CD14-positive monocyte (primary cell): ENCODE measurements around the gene MTHFS. TPM values are rescaled to one million over a fixed set of nuclear protein-coding genes. Genes with fewer than 3 reads are reported as not detected.

Experiments
- DNase-seq, 3 donors: peaks; one replicate each; pipeline ENCODE4 v3.0.0-alpha.2; 2011 to 2022
- H2AFZ ChIP-seq: 2 replicates; pipeline ENCODE4 v1.6.0; 2012; ENCODE audit warnings: mild to moderate bottlenecking, low read depth, low read length, inconsistent platforms; ENCODE audit not compliant: insufficient read depth, poor library complexity, severe bottlenecking
- H3K27ac ChIP-seq, 2 donors: 1 replicate in 1 of 2; 2 replicates in 1 of 2; pipeline ENCODE4 v1.5.1; 2012 to 2013; ENCODE audit warnings: low read length in 2 of 2, control low read depth in 1 of 2, inconsistent platforms in 1 of 2, low read depth in 1 of 2, mild to moderate bottlenecking in 1 of 2
- H3K27me3 ChIP-seq, 2 donors: one replicate each; pipeline versions ENCODE4 v1.6.0 to v1.6.1; 2011 to 2013; ENCODE audit warnings: low read length in 2 of 2; ENCODE audit not compliant: control insufficient read depth in 2 of 2, insufficient read depth in 2 of 2
- H3K36me3 ChIP-seq, 2 donors: replicated peaks in 1 of 2; 1 replicate in 1 of 2; 2 replicates in 1 of 2; pipeline versions ENCODE4 v1.5.1 to v1.6.1; 2012 to 2013; ENCODE audit warnings: low read length in 2 of 2, control low read depth in 1 of 2, inconsistent platforms in 1 of 2, mild to moderate bottlenecking in 1 of 2; ENCODE audit not compliant: insufficient read depth in 2 of 2, control insufficient read depth in 1 of 2
- H3K4me1 ChIP-seq, 2 donors: 1 replicate in 1 of 2; 2 replicates in 1 of 2; pipeline versions ENCODE4 v1.5.1 to v1.6.1; 2012 to 2013; ENCODE audit warnings: low read length in 2 of 2, control low read depth in 1 of 2, inconsistent platforms in 1 of 2, mild to moderate bottlenecking in 1 of 2, moderate library complexity in 1 of 2; ENCODE audit not compliant: insufficient read depth in 2 of 2, control insufficient read depth in 1 of 2
- H3K4me2 ChIP-seq: replicated peaks from 2 replicates; pipeline ENCODE3; 2012; ENCODE audit warnings: low read length, moderate library complexity, mild to moderate bottlenecking; ENCODE audit not compliant: poor library complexity, severe bottlenecking; ENCODE audit errors: extremely low read depth
- H3K4me3 ChIP-seq, 3 experiments: fragments of 200-600 bp in 1 of 3; sonication (generic) in 1 of 3; replicated peaks in 1 of 3; 1 replicate in 2 of 3; 2 replicates in 1 of 3; pipeline ENCODE4 v1.5.1; 2011 to 2013; ENCODE audit warnings: low read length in 3 of 3, mild to moderate bottlenecking in 3 of 3, control low read depth in 2 of 3, low read depth in 2 of 3, inconsistent platforms in 1 of 3, moderate library complexity in 1 of 3
- H3K79me2 ChIP-seq: 2 replicates; pipeline ENCODE4 v1.6.0; 2012; ENCODE audit warnings: mild to moderate bottlenecking, control low read depth, inconsistent platforms, low read length, moderate library complexity; ENCODE audit not compliant: insufficient read depth
- H3K9ac ChIP-seq: 2 replicates; pipeline ENCODE4 v1.6.0; 2017; ENCODE audit warnings: low read length, mild to moderate bottlenecking; ENCODE audit not compliant: insufficient read depth, poor library complexity, severe bottlenecking
- H3K9me3 ChIP-seq, 2 donors: replicated peaks in 1 of 2; 1 replicate in 1 of 2; 2 replicates in 1 of 2; pipeline versions ENCODE4 v1.5.1 to v1.6.1; 2012 to 2013; ENCODE audit warnings: low read length in 2 of 2, control low read depth in 1 of 2; ENCODE audit not compliant: control insufficient read depth in 1 of 2, insufficient read depth in 1 of 2
- H4K20me1 ChIP-seq: 2 replicates; pipeline ENCODE4 v1.6.0; 2012; ENCODE audit warnings: mild to moderate bottlenecking, low read length, control low read depth, moderate library complexity; ENCODE audit not compliant: insufficient read depth
- H3K27ac Mint-ChIP-seq, 7 donors: one replicate each; pipeline ENCODE4 v1.8.0; 2020; ENCODE audit warnings: mild to moderate bottlenecking in 7 of 7, mixed read lengths in 7 of 7, moderate library complexity in 6 of 7, inconsistent platforms in 2 of 7
- H3K27me3 Mint-ChIP-seq, 3 donors: one replicate each; pipeline ENCODE4 v1.8.0; 2021 to 2022; ENCODE audit warnings: low read depth in 3 of 3, mild to moderate bottlenecking in 3 of 3, mixed read lengths in 3 of 3, moderate library complexity in 3 of 3, inconsistent platforms in 1 of 3
- H3K36me3 Mint-ChIP-seq, 2 donors: one replicate each; pipeline ENCODE4 v1.8.0; 2020; ENCODE audit warnings: mixed read lengths in 2 of 2, inconsistent platforms in 1 of 2, mild to moderate bottlenecking in 1 of 2
- H3K4me1 Mint-ChIP-seq: one replicate; pipeline ENCODE4 v1.8.0; 2020; ENCODE audit warnings: mild to moderate bottlenecking, mixed read lengths
- H3K4me3 Mint-ChIP-seq, 2 donors: one replicate each; pipeline ENCODE4 v1.8.0; 2020; ENCODE audit warnings: mild to moderate bottlenecking in 2 of 2, mixed read lengths in 2 of 2, moderate library complexity in 1 of 2
- H3K9me3 Mint-ChIP-seq, 7 donors: one replicate each; pipeline ENCODE4 v1.8.0; 2020 to 2022; ENCODE audit warnings: mixed read lengths in 7 of 7, mild to moderate bottlenecking in 6 of 7, moderate library complexity in 6 of 7, inconsistent platforms in 2 of 7
- WGBS: methylation state at CpG from one replicate; pipeline ENCODE4 v1.1.5; 2013; ENCODE audit warnings: missing lambda C conversion rate; ENCODE audit not compliant: insufficient coverage; 5-methylcytosine and 5-hydroxymethylcytosine counted together
- intact Hi-C, 2 donors: fragments of 100-400 bp; cut with micrococcal nuclease; formaldehyde crosslinking; loops; one replicate each; pipeline versions ENCODE4 v1.15.0 to v1.15.1; 2023
- polyA plus RNA-seq, 3 donors: library from polyadenylated mRNA; depleted of rRNA in 1 of 3; unstranded in 2 of 3; stranded (reverse) in 1 of 3; fragments of 300-500 nt in 2 of 3; fragments of >200 nt in 1 of 3; fragmentation: Illumina TruSeq in 2 of 3; gene quantifications; 1 replicate in 2 of 3; 2 replicates in 1 of 3; pipeline ENCODE4 v1.2.3, GENCODE V29; 2012 to 2021
- TF ChIP-seq, protein P1 (sequence below): fragments of 200-600 bp; IDR thresholded peaks from one replicate; pipeline ENCODE4 v1.8.0; 2022; ENCODE audit warnings: antibody characterized with exemption, mild to moderate bottlenecking

The MTHFS gene
- polyA plus RNA-seq, 3 donors, result 44.6 to 129 (median 76.4) TPM

DNA sequence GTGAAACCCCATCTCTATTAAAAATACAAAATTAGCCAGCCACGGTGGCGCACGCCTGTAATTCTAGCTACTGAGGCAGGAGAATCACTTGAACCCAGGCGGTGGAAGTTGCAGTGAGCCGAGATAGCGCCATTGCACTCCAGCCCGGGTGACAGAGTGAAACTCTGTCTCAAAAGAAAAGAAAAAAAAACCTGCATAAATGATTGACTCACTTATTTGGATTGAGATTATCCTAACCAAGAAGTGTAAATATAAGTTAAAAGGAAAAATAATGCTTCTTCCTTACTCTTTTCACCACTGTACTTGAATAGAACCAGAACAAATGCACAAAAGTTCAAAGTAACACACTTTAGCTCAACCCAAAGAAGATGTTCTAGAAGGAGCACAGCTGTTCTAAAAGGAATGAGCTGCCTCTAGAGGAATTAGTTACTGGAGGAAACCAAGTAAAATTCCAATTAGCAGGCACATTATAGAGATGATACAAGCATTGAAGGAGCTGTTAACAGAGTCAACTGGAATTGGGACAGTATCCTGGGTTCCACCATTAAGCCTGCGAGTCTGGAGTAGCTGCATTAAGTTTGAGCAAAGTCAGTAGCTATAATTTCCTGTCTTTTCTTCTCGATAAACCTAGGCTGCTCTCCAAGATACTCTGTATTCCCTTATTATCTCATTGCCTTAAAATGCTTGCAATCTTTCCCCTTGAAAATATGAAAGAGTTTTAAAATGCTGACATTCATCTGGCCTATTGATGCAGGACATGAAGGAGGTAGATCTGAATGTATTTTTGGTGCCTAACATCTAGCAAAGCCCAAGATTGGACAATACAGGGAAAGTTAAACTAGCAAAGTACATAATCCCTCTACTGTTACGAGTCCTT, 9.5 kb downstream of the MTHFS start:
- peak overlapping the region in 3 of 7 donors; percentile 18 to 46 (median 39) for H3K27ac Mint-ChIP-seq
- H3K4me3 ChIP-seq, result no peak overlapping the region
- H3K4me1 Mint-ChIP-seq, result peaks cover 8% of the 10 kb centered on the region
- no peaks in the 10 kb centered on the region for H3K27me3 ChIP-seq
- H3K9me3 Mint-ChIP-seq, result no peaks in the 10 kb centered on the region
- no peak for DNase-seq
- no peak overlapping the region for H3K4me2 ChIP-seq
- H2AFZ ChIP-seq, result no peak overlapping the region
- no peak overlapping the region for H3K27ac ChIP-seq
- no peak overlapping the region for H3K9ac ChIP-seq
- H3K36me3 ChIP-seq, result peaks cover 67 to 97% of the 10 kb centered on the region in 2 donors
- peaks cover 23% of the 10 kb centered on the region for H3K79me2 ChIP-seq
- WGBS, result 96% methylated on average over 4 of the region's 10 CpGs
- no peaks in the 10 kb centered on the region for H3K4me1 ChIP-seq
- H3K36me3 Mint-ChIP-seq, result peaks cover 81 to 91% of the 10 kb centered on the region in 2 donors
- H4K20me1 ChIP-seq, result peaks cover 69% of the 10 kb centered on the region
- no peaks in the 10 kb centered on the region for H3K27me3 Mint-ChIP-seq
- TF ChIP-seq, protein P1, sequence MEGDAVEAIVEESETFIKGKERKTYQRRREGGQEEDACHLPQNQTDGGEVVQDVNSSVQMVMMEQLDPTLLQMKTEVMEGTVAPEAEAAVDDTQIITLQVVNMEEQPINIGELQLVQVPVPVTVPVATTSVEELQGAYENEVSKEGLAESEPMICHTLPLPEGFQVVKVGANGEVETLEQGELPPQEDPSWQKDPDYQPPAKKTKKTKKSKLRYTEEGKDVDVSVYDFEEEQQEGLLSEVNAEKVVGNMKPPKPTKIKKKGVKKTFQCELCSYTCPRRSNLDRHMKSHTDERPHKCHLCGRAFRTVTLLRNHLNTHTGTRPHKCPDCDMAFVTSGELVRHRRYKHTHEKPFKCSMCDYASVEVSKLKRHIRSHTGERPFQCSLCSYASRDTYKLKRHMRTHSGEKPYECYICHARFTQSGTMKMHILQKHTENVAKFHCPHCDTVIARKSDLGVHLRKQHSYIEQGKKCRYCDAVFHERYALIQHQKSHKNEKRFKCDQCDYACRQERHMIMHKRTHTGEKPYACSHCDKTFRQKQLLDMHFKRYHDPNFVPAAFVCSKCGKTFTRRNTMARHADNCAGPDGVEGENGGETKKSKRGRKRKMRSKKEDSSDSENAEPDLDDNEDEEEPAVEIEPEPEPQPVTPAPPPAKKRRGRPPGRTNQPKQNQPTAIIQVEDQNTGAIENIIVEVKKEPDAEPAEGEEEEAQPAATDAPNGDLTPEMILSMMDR, result no peak
- intact Hi-C loops, result no loop called here
- H3K4me3 Mint-ChIP-seq, result no peak overlapping the region
- no peaks in the 10 kb centered on the region for H3K9me3 ChIP-seq

GRCh38 chr15:79886124-79886523, 10.7 kb downstream of the MTHFS start:
- Mint-ChIP-seq H3K4me3 (no peak overlapping the region), H3K4me1 (peaks cover 5% of the 10 kb centered on the region), H3K9me3 (no peaks in the 10 kb centered on the region), H3K36me3 (peaks cover 83 to 89% of the 10 kb centered on the region in 2 donors), H3K27me3 (no peaks in the 10 kb centered on the region), H3K27ac (no peak overlapping the region)
- Histone ChIP-seq H3K27me3 (no peaks in the 10 kb centered on the region), H3K4me1 (no peaks in the 10 kb centered on the region), H4K20me1 (peaks cover 69% of the 10 kb centered on the region), H3K4me2 (no peak overlapping the region), H3K9ac (no peak overlapping the region), H2AFZ (no peak overlapping the region), H3K27ac (no peak overlapping the region), H3K79me2 (peaks cover 12% of the 10 kb centered on the region), H3K9me3 (no peaks in the 10 kb centered on the region), H3K36me3 (peaks cover 72 to 97% of the 10 kb centered on the region in 2 donors), H3K4me3 (no peak overlapping the region)
- WGBS, result no CpG with 5 or more reads among the region's 3 CpGs
- DNase-seq, result no peak
- TF ChIP-seq, protein P1, result no peak
- intact Hi-C loops, result no loop called here
